Measurements from ENCODE around the gene HEXB. TPM values are rescaled to one million over a fixed set of nuclear protein-coding genes. Genes with fewer than 3 reads are reported as not detected.

The HEXB gene
- total RNA-seq, 3 donors from 2014 or later, result 132 to 169 (median 148) TPM

DNA sequence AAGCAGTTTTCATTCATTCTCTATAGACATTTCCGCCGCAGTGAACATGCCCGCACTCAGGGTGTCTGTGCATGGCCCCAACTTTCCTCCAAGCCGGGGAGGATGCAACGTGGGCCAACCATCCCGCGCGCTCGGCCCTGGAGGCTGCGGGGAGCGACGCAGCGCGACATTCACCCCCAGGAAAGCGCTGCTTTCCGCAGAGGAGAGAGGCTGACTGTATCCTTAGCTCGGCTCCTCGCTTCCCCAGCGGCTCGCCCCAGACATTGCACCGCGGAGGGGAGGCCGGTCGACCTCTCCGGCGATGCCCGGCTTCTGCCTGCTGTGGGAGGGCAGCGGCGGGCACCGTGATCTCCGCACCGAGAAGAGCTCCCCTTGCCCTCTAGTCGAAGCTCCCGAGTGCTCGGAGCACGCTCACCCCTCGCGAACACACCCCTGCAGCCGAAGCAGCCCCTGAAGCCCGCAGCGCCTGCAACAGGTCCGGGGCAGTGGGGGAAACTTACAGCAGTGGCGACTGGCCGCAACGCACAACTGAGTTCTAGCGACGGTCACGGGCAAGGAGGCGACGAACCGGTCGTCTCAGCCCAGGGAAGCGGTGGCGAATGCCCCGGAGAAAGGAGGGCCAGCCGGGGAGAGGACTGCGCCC lies 45.1 kb upstream of the HEXB start:
- DNase-seq (peak in 2 of 3 donors; percentile 73 to 75), ATAC-seq (peak; percentile 30)
- TF ChIP-seq, protein P1, sequence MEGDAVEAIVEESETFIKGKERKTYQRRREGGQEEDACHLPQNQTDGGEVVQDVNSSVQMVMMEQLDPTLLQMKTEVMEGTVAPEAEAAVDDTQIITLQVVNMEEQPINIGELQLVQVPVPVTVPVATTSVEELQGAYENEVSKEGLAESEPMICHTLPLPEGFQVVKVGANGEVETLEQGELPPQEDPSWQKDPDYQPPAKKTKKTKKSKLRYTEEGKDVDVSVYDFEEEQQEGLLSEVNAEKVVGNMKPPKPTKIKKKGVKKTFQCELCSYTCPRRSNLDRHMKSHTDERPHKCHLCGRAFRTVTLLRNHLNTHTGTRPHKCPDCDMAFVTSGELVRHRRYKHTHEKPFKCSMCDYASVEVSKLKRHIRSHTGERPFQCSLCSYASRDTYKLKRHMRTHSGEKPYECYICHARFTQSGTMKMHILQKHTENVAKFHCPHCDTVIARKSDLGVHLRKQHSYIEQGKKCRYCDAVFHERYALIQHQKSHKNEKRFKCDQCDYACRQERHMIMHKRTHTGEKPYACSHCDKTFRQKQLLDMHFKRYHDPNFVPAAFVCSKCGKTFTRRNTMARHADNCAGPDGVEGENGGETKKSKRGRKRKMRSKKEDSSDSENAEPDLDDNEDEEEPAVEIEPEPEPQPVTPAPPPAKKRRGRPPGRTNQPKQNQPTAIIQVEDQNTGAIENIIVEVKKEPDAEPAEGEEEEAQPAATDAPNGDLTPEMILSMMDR (IDR thresholded peaks at IDR 0.05), result no peak
- H3K36me3 ChIP-seq (ENCODE audit: low read depth), result no peaks in the 10 kb centered on the region
- H3K9me3 ChIP-seq, result no peaks in the 10 kb centered on the region
- peaks cover 11% of the 10 kb centered on the region for H3K4me1 ChIP-seq (ENCODE audit: low read depth)
- intact Hi-C loops (cut with DNase I, micrococcal nuclease), result loop anchor here in 1 of 2 donors (10.0 kb wide), 1 partner anchor 605 kb away; no protein-coding TSS in a partner anchor
- peak overlapping the region; percentile 45 for H3K4me3 ChIP-seq

DNA sequence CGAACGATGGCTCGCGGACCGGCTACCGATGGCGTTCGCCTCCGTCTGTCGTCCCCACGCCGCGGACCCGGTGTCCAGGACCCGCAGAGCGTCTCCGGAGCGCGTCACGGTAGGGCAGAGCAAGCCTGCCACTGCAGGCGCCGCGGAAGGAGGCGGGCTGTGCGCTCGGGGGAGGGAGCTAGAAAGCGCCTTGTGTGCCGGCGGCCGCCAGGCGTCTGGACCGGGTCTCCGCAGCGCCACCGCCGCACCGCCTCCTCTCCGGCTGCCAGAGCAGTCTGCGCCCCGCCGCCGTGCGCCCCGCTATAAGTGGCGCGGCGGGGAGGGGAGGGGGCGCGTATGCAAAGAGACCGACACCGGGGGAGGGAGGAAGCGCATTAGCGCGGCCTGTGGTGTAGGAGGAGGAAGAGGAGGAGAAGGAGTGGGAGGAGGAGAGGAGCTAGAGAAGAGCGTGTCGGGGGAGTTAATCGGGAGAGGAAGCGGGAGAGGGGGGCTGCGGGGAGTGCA lies 44.5 kb upstream of the HEXB start, which contains the start of gene ENC1:
Gene ENC1, minus strand, starts transcription at position 279 of the 504 bp plus-strand sequence. CDS start 4,243 bp downstream, outside the sequence.
- peak; percentile 86 to 93 (median 91) for DNase-seq
- peak; percentile 85 for ATAC-seq

DNA sequence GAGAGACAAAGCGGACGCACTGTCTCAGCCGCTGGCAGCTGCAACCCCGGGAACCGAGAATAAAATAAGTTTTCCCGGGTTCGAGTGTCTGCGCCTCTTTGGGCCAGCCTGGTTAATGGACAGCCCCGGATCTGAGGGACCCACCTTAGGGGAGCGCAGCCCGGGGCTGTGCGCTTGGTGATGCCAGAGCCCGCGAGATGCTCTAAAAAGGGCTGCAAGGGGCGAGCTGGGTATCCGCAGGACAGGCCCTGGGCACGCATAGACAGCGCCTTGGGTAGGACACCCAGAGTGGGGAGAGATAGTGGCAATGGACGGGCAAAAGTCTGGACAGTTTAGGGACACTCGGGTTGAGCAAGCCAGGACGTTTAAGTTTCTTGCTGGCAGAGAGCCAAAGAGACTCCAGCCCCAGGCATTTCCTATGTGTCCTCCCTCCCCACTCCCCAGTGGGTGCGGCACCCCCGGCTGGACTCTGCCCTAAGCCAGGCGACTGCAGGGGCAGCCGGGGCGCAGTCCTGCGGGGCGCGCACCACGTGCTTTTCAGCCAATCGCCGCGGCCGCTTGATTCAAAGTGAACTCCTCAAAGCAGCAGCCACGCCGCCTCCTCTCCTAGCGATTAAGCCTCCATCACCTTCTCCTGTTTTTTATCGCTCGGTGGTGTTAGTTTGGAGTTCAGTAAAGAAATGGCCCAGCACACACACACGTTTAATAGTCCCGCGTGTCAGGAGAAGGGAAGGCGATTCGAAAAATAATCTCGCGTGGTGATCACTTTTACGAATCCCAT lies 43.9 kb upstream of the HEXB start:
- Histone ChIP-seq H3K36me3 (ENCODE audit: low read depth) (no peaks in the 10 kb centered on the region), H3K4me1 (ENCODE audit: low read depth) (peaks cover 11% of the 10 kb centered on the region), H3K4me3 (peak overlapping the region; percentile 45), H3K9me3 (no peaks in the 10 kb centered on the region)
- intact Hi-C loops (cut with DNase I, micrococcal nuclease), result loop anchor here in 1 of 2 donors (10.0 kb wide), 1 partner anchor 606 kb away; no protein-coding TSS in a partner anchor
- peak; percentile 76 for ATAC-seq
- DNase-seq, result peak; percentile 92 to 95 (median 95)
- TF ChIP-seq, protein P1 (IDR thresholded peaks at IDR 0.05), result no peak

More for the DNA sequence above, 44.5 kb upstream of the HEXB start, which contains the start of gene ENC1:
- intact Hi-C loops (cut with DNase I, micrococcal nuclease), result loop anchor here in 1 of 2 donors (10.0 kb wide), 1 partner anchor 606 kb away; no protein-coding TSS in a partner anchor
- Histone ChIP-seq H3K36me3 (ENCODE audit: low read depth) (no peaks in the 10 kb centered on the region), H3K4me3 (peak within 1 kb of the TSS; percentile 45), H3K4me1 (ENCODE audit: low read depth) (peaks cover 11% of the 10 kb centered on the region), H3K9me3 (no peaks in the 10 kb centered on the region)
- TF ChIP-seq, protein P1 (IDR thresholded peaks at IDR 0.05), result no peak

DNA sequence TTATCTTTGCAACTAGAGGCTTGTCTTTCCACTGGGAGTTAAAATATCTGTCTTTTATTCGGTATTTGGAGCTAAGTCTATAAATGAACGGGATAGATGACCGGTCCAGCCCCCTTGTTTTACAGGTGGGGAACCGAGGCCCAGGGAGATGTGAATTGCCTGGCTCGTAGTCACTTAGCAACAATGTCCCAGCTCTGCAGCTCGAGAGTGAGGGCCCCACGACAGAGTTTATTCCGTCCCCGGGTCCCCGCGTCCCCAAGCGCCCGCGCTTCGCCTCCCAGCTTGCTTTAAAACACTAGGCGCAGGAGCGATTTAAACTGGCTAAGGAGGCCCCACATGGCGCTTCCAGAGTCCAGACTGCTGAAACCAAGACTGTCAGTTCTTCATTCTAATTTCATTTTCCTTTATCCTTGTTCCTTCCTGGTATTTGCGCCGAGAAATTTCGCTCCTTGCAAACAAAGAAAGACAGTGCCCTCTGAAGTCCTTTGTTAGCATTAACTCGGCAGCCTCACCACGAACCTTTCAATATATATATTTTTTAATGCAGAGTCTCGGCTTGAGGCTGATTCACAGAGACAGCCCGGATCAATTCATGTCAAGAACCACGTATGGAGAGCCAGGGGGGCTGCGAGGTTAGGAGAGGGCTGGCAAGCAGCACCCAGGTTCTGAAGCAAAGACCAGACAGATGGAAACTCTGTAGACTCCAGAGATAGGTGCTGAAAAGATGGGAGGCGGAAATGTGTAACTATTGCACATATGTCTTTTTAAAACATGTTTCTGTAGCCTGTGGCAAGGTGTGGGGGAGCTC lies 43.1 kb upstream of the HEXB start:
- H3K36me3 ChIP-seq (ENCODE audit: low read depth), result no peaks in the 10 kb centered on the region
- H3K9me3 ChIP-seq, result no peaks in the 10 kb centered on the region
- intact Hi-C loops (cut with DNase I, micrococcal nuclease), result loop anchor here in 1 of 2 donors (2.0 to 10.0 kb wide), 2 partner anchors 607 to 739 kb away; no protein-coding TSS in a partner anchor
- ATAC-seq, result peak; percentile 35
- TF ChIP-seq, protein P1 (IDR thresholded peaks at IDR 0.05), result peak; percentile 30
- peak; percentile 65 to 71 (median 71) for DNase-seq
- H3K4me1 ChIP-seq (ENCODE audit: low read depth), result peaks cover 14% of the 10 kb centered on the region
- no peak overlapping the region for H3K4me3 ChIP-seq

DNA sequence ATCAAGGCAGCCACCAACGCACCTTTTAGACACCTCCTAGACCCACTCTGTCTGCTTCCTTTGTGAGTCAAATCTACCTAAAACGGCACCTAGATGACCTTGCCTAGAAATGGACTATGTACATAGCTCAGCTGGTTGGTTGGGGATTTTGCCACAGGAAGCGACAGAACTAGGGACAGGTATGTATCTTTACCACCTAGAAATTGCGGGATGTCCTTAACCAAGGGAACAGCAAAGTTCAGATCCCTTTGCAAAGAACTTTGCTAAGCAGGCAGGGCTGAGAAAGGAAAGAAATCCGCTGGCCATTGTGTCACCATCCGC lies 42.5 kb upstream of the HEXB start:
- Histone ChIP-seq H3K4me1 (ENCODE audit: low read depth) (peaks cover 14% of the 10 kb centered on the region), H3K36me3 (ENCODE audit: low read depth) (no peaks in the 10 kb centered on the region), H3K9me3 (no peaks in the 10 kb centered on the region), H3K4me3 (no peak overlapping the region)
- TF ChIP-seq, protein P1 (IDR thresholded peaks at IDR 0.05), result no peak
- ATAC-seq (no peak), DNase-seq (no peak)
- intact Hi-C loops (cut with DNase I, micrococcal nuclease), result loop anchor here in 1 of 2 donors (2.0 to 10.0 kb wide), 2 partner anchors 608 to 740 kb away; no protein-coding TSS in a partner anchor
